Epithelial cell of proximal tubule (primary cell): ENCODE results near the gene PTTG1IP. TPM values are rescaled to one million over a fixed set of nuclear protein-coding genes. Genes with fewer than 3 reads are reported as not detected.

Experiments
- DNase-seq: peaks from one replicate; pipeline ENCODE4 v3.0.0-alpha.2; 2011; ENCODE audit warnings: low read depth
- H3K4me3 ChIP-seq: 2 replicates; pipeline ENCODE4 v1.5.1; 2011; ENCODE audit warnings: low read depth, mild to moderate bottlenecking, low read length
- CTCF ChIP-seq: conservative IDR thresholded peaks from 2 replicates; pipeline ENCODE4 v1.5.1; 2012; ENCODE audit warnings: low read depth, mild to moderate bottlenecking, low read length
- total RNA-seq: library from RNA; depleted of rRNA; stranded (reverse); fragments of >200 nt; gene quantifications from 2 replicates; pipeline ENCODE4 v1.2.3, GENCODE V29; 2015

Gene PTTG1IP
- total RNA-seq, 1 donor from 2014 or later: 311 TPM

DNA sequence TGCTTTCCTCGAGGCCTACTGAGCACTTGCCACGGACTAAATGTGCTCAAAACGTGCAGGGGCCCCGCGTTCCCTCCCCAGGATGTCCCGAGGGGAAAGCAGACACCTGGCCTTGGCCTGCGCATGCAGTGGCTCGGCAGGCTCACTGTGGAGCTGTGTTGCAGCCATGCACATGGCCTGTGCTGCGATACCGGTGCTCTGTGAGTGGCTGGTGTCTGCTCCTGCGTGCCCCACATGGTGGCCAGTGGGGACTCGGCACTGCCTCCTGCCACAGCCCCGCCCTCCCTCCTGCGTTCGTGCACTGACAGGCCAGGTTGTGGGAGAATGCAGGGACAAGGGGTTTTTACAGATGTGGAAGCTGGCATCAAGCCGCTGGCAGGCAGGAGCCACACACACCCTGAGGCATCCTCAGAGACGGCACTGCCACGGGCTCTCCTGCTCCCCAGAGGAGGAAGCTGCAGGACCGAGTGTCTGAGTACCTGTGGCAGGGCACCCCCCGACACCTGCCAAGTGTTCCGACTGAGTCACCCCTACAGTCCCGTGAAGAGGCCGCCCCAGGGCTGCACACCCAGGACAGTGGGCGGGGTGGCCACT, 16.9 kb upstream of the PTTG1IP start:
- TF ChIP-seq CTCF: no peak
- no peak overlapping the region for H3K4me3 ChIP-seq
- no peak for DNase-seq

DNA sequence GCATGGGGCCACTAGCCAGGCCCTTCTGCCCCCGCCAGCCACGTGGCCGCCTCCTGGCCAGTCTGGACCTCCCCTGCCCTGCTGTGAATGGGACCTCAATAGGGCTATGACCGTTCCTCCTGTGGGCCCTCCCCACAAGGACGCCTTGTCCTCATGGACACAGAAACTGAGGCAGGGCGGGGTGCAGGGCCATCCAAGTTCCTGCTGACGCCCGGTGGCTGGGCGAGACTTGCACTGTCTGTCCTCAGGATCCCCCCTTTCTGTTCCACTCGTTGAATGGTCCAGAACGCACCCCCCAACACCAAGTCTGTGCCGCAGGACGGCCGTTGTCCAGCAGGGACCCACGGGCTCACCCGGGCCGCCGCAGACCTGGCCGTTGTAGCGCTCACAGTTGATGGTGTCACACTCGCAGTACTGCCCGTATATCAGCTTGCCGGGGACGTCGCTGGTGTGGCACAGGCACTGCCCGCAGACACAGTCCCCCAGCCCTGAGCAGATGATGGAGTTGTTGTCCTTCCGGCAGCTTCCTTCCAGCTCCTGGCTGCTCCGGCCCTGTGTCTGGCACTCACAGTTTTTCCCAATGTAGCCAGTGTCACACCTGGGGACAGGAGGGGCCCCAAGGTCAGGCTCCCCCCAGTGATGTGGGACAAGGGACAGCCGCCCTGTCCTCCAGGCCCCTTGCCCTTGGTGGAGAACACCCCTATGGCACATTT, 16.3 kb upstream of the PTTG1IP start:
- no peak overlapping the region for H3K4me3 ChIP-seq
- TF ChIP-seq CTCF: no peak
- no peak for DNase-seq

DNA sequence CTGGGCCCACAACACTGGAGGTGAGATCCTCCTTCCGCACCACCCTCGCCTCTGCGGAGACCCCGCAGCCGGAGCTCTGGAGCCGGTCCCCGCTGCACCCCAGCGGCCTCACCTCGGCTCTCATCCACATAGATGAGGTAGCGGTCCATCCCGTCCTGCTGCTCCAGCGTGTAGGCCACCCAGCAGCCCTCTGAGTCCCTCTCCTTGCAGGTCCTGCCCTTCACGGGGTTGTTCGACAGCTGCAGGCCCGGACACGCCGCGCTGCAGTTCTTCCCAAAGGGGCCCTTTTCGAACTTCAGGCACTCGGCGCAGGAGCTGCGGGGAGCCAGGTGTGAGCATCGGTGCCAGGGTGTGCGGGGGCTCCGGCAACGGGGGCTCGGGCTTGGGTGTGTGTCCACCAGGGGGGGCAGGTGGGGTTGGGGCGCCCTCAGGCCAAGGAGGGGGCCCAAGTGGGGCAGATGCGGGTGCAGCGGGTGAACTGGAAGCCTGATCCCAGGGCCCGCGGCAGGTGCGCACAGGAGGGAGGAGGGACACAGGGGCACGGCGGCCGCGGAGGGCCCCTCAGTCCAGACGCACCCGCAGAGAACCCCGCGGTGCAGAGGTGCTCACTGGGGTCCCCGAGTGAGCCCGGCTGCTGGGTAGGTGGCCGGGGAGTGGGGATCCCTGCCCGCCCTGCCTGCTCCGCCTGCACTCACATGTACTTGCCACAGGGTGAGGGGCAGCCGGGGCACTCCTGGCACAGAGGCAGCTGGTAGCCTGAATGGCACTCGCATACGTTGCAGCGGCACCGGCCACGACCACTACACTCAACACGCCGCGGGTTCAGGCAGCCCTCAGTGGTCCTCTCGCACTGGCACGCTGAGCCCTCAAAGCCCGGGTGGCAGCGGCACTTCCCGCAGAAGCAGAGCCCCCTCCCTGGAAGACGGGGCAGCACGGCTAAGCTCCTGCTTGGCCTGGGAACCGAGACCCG, 15.4 kb upstream of the PTTG1IP start:
- DNase-seq: no peak
- H3K4me3 ChIP-seq: no peak overlapping the region
- TF ChIP-seq CTCF: no peak

- no peak overlapping the region for H3K4me3 ChIP-seq
- TF ChIP-seq CTCF: no peak
- no peak for DNase-seq
These were observed 14.5 kb upstream of the PTTG1IP start for GRCh38 chr21:44887807-44888580.

GRCh38 chr21:44887126-44887806, 13.8 kb upstream of the PTTG1IP start:
- H3K4me3 ChIP-seq: no peak overlapping the region

More at GRCh38 chr21:44887126-44887806, 13.8 kb upstream of the PTTG1IP start:
- no peak for TF ChIP-seq CTCF
- DNase-seq: no peak
